ENCODE results near the gene RCHY1.
A peak's percentile ranks its signal among the peaks of the same experiment; 100 is the strongest.
"Not testable (repeated sequence)": the region's sequence is repeated elsewhere in the genome, so short reads cannot be mapped to it uniquely, and the experiment has no call there.

RCHY1 gene

DNA sequence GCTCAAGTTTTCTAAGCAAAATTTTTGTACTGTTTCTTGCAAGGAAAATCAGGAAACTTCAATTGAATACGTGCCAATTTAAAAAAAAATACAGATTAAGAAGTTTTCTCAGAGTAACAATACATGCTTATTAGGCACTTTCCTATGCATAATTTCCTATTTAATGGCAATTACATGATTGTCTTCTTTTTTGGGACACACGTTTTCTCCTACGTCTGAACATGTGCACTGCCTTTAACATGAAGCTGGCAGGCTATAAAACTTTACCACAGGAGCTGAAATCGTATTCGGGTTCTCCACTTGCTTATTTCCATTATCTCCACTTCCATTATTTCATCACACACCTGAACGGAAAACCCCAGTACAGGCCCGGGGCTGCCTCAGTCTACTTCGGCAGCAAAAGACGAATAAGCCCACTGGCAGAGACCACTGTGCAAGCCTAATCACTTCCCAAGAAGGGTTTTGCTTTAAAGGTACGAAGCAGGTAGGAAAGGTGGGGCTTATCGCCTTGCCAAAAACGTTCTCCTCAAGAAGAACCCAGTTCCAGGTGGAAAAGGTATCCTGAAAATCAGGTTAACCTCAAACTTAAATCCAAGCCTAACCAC is 575 bp downstream of the RCHY1 start:
- peak overlapping the region; percentile 89 for H3K4me3 ChIP-seq (ENCODE audit: low read depth, low read length)
- TF ChIP-seq, protein P1, sequence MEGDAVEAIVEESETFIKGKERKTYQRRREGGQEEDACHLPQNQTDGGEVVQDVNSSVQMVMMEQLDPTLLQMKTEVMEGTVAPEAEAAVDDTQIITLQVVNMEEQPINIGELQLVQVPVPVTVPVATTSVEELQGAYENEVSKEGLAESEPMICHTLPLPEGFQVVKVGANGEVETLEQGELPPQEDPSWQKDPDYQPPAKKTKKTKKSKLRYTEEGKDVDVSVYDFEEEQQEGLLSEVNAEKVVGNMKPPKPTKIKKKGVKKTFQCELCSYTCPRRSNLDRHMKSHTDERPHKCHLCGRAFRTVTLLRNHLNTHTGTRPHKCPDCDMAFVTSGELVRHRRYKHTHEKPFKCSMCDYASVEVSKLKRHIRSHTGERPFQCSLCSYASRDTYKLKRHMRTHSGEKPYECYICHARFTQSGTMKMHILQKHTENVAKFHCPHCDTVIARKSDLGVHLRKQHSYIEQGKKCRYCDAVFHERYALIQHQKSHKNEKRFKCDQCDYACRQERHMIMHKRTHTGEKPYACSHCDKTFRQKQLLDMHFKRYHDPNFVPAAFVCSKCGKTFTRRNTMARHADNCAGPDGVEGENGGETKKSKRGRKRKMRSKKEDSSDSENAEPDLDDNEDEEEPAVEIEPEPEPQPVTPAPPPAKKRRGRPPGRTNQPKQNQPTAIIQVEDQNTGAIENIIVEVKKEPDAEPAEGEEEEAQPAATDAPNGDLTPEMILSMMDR (conservative IDR thresholded peaks at IDR 0.05; ENCODE audit: low read depth, low read length), result no peak
- DNase-seq (ENCODE audit: low read depth), result peak; percentile 20

DNA sequence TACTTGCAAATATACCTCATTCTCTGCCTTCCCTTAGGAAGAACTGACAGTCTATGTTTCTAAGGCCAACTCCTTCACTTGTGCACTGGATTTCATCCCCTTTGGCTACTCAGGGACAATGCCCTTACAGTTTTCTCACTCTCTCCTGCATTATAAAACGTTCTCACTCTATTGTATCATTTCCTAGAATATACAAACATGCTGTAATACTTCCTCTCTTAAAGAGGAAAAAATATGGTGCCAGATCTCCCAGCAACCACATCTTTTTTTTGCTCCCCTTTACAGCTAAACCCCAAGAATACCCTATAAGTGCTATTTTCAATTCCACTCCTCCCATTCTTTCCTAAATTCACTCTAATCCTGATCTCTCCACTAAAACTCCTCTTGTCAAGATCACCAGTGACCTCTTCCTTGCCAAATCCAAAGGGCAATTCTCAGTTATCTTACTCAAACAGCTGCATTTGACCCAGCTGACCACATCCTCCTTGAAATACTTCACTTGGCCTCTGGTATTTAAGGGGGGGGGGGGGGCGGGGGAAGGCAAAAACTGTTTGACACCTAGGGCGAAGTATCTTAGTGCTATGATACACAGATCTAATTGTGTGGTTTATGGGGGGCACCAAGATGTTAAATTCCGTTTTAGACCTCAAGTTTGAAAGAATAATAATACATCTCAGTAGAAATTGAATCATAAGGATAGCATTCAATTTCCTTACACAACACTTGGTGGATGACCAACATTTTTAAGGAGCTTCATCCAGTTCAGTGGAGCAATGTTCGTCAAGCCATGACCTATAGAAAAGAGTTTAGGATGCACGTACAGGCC is 1.6 kb downstream of the RCHY1 start:
- peak overlapping the region; percentile 89 for H3K4me3 ChIP-seq (ENCODE audit: low read depth, low read length)
- TF ChIP-seq, protein P1 (conservative IDR thresholded peaks at IDR 0.05; ENCODE audit: low read depth, low read length), result no peak
- peak; percentile 53 for DNase-seq (ENCODE audit: low read depth)

- DNase-seq (ENCODE audit: low read depth), result no peak
- TF ChIP-seq, protein P1 (conservative IDR thresholded peaks at IDR 0.05; ENCODE audit: low read depth, low read length), result no peak
- no peak overlapping the region for H3K4me3 ChIP-seq (ENCODE audit: low read depth, low read length)
Measured at GRCh38 chr4:75511841-75512240, 2.4 kb downstream of the RCHY1 start.

DNA sequence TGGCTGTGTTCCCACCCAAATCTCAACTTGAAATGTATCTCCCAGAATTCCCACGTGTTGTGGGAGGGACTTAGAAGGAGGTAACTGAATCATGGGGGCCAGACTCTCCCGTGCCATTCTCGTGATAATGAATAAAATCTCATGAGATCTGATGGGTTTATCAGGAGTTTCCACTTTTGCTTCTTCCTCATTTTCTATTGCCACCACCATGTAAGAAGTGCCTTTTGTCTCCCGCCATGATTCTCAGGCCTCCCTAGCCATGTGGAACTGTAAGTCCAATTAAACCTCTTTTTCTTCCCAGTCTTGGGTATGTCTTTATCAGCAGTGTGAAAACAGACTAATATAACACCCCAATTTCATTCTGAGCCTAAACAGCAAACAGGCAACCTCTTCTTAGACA is 4.6 kb downstream of the RCHY1 start:
- not testable (repeated sequence) for H3K4me3 ChIP-seq (ENCODE audit: low read depth, low read length); DNase-seq (ENCODE audit: low read depth)

DNA sequence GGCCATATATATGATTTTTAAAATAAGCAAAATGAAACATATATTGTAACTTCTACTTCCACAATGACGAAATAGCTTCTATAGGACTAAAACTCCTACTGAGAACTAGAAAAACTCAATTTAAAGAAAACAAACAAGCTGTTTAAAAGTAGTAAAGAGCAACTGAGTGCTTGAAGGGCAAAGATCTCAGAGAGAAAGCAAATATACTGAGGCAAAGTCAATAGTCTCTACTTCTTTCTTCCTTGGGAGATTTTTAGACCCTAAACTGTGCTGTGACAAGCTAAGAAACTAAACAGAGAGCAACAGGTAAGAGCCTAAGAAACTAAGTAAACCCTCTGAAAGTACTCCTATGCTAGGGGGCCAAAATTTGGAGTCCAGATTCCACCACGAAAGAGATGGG is 8.6 kb downstream of the RCHY1 start:
- no peak for DNase-seq (ENCODE audit: low read depth)
- TF ChIP-seq, protein P1 (conservative IDR thresholded peaks at IDR 0.05; ENCODE audit: low read depth, low read length), result no peak
- no peak overlapping the region for H3K4me3 ChIP-seq (ENCODE audit: low read depth, low read length)

GRCh38 chr4:75502671-75503070 is 11.5 kb downstream of the RCHY1 start:
- no peak overlapping the region for H3K4me3 ChIP-seq (ENCODE audit: low read depth, low read length)
- TF ChIP-seq, protein P1 (conservative IDR thresholded peaks at IDR 0.05; ENCODE audit: low read depth, low read length), result no peak
- DNase-seq (ENCODE audit: low read depth), result no peak

GRCh38 chr4:75499900-75500299 is 14.3 kb downstream of the RCHY1 start:
- H3K4me3 ChIP-seq (ENCODE audit: low read depth, low read length), result no peak overlapping the region
- TF ChIP-seq, protein P1 (conservative IDR thresholded peaks at IDR 0.05; ENCODE audit: low read depth, low read length), result no peak
- no peak for DNase-seq (ENCODE audit: low read depth)
